A549 (cell line): ENCODE data around the gene CHD6. TPM values are rescaled to one million over a fixed set of nuclear protein-coding genes. Genes with fewer than 3 reads are reported as not detected.

Experiments used
- ATAC-seq, 2 experiments: fragments of 200-7000 bp in 1 of 2; fragments of >200 bp in 1 of 2; cut with Nextera tagmentation in 1 of 2; cut with Tn5 transposase in 1 of 2; 3 replicates each; pipeline versions ENCODE4 v1.8.0 to v1.9.1; 2018 to 2020; ENCODE audit warnings: mild to moderate bottlenecking in 1 of 2, moderate library complexity in 1 of 2
- CTCF ChIA-PET: fragments of 300-600 bp; sonication (Branson Sonifier 250); formaldehyde crosslinking; extraction: SDS; loops from one replicate; lab custom pipeline; 2021; ENCODE audit warnings: antibody characterized with exemption, inconsistent platforms; lab: Yijun Ruan, JAX
- POLR2A ChIA-PET: fragments of 350-600 bp; formaldehyde crosslinking; extraction: SDS; loops from one replicate; lab custom pipeline; 2021; ENCODE audit warnings: antibody characterized with exemption, inconsistent platforms; lab: Yijun Ruan, JAX
- DNase-seq, 2 experiments: peaks; one replicate each; pipeline versions ENCODE4 v3.0.0 to v3.0.0-alpha.2; 2011 to 2016; ENCODE audit warnings: low read depth in 1 of 2, low spot score in 1 of 2
- FAIRE-seq: peaks from 2 replicates; lab custom pipeline; 2011; peaks lifted over from hg19 to GRCh38; lab: Jason Lieb, UNC
- H3K27ac ChIP-seq, 2 experiments: fragments of >200 bp; sonication (Bioruptor Twin); formaldehyde crosslinking; 3 replicates each; pipeline ENCODE4 v1.5.1; 2016 to 2017
- H3K4me1 ChIP-seq: fragments of >200 bp; sonication (Bioruptor Twin); formaldehyde crosslinking; 3 replicates; pipeline ENCODE4 v1.6.1; 2016
- H3K4me2 ChIP-seq: fragments of >200 bp; sonication (Bioruptor Twin); formaldehyde crosslinking; 3 replicates; pipeline ENCODE4 v1.6.1; 2016
- H3K4me3 ChIP-seq: fragments of >200 bp; sonication (Bioruptor Twin); formaldehyde crosslinking; 3 replicates; pipeline ENCODE4 v1.5.1; 2016
- H3K9me3 ChIP-seq: fragments of >200 bp; sonication (Bioruptor Twin); formaldehyde crosslinking; 3 replicates; pipeline ENCODE4 v1.6.1; 2016
- CBX2 ChIP-seq: fragments of 200-600 bp; sonication (generic); IDR thresholded peaks from 2 replicates; pipeline ENCODE4 v1.6.1; 2016; ENCODE audit warnings: low read depth, mild to moderate bottlenecking, borderline replicate concordance
- CTCF ChIP-seq: fragments of >200 bp; sonication (Bioruptor Twin); formaldehyde crosslinking; IDR thresholded peaks from 3 replicates; pipeline ENCODE4 v1.5.1; 2016
- ELK1 ChIP-seq: fragments of 150-350 bp; IDR thresholded peaks from 2 replicates; pipeline ENCODE4 v1.6.1; 2014; ENCODE audit warnings: low read depth, mild to moderate bottlenecking, low read length
- ESRRA ChIP-seq: fragments of 150-350 bp; IDR thresholded peaks from 2 replicates; pipeline ENCODE4 v1.6.1; 2014; ENCODE audit warnings: mild to moderate bottlenecking, low read length, borderline replicate concordance
- FOSB ChIP-seq: fragments of 250-450 bp; sonication (Bioruptor Pico); IDR thresholded peaks from 2 replicates; pipeline ENCODE4 v1.5.0; 2020; ENCODE audit warnings: mild to moderate bottlenecking, moderate library complexity
- FOSL2 ChIP-seq, 2 experiments: fragments of 450-650 bp in 1 of 2; fragments of >200 bp in 1 of 2; sonication (Bioruptor Twin) in 1 of 2; formaldehyde crosslinking; IDR thresholded peaks; 2 replicates each; pipeline versions ENCODE4 v1.5.0 to v1.6.1; 2016 to 2020; ENCODE audit warnings: mild to moderate bottlenecking in 1 of 2, moderate library complexity in 1 of 2
- HMGXB4 ChIP-seq: fragments of 250-450 bp; sonication (Bioruptor Pico); IDR thresholded peaks from 2 replicates; pipeline ENCODE4 v1.5.0; 2021; ENCODE audit warnings: mild to moderate bottlenecking, moderate library complexity, borderline replicate concordance
- HOXB5 ChIP-seq: fragments of 250-450 bp; sonication (Bioruptor Pico); IDR thresholded peaks from 2 replicates; pipeline ENCODE4 v1.5.0; 2020; ENCODE audit warnings: mild to moderate bottlenecking, moderate library complexity
- MAZ ChIP-seq: fragments of 150-350 bp; IDR thresholded peaks from 2 replicates; pipeline ENCODE4 v1.6.1; 2014; ENCODE audit warnings: antibody characterized with exemption, low read depth, low read length, borderline replicate concordance
- MYC ChIP-seq: IDR thresholded peaks from 2 replicates; pipeline ENCODE4 v1.6.1; 2012; ENCODE audit warnings: mild to moderate bottlenecking, inconsistent platforms, low read length, improper control_type of control experiment, borderline replicate concordance
- NFE2L2 ChIP-seq: fragments of 150-350 bp; conservative IDR thresholded peaks from 2 replicates; pipeline ENCODE4 v1.6.1; 2014; ENCODE audit warnings: low read length
- POLR2A ChIP-seq: IDR thresholded peaks from 2 replicates; pipeline ENCODE4 v1.6.1; 2012; ENCODE audit warnings: mild to moderate bottlenecking, low read length
- RAD21 ChIP-seq, 2 experiments: fragments of >200 bp in 1 of 2; sonication (Bioruptor Twin) in 1 of 2; formaldehyde crosslinking in 1 of 2; IDR thresholded peaks in 1 of 2; conservative IDR thresholded peaks in 1 of 2; 2 replicates in 1 of 2; 3 replicates in 1 of 2; pipeline ENCODE4 v1.6.1; 2012 to 2018; ENCODE audit warnings: inconsistent platforms in 1 of 2
- RCOR1 ChIP-seq: fragments of 150-350 bp; IDR thresholded peaks from 2 replicates; pipeline ENCODE4 v1.6.1; 2014; ENCODE audit warnings: antibody characterized with exemption, low read length, low read depth
- SREBF2 ChIP-seq: fragments of 450-650 bp; IDR thresholded peaks from 2 replicates; pipeline ENCODE4 v1.6.1; 2014; ENCODE audit warnings: mild to moderate bottlenecking, moderate library complexity
- TP53 ChIP-seq: fragments of 250-450 bp; sonication (Bioruptor Pico); IDR thresholded peaks from 2 replicates; pipeline ENCODE4 v1.5.0; 2021; ENCODE audit warnings: mild to moderate bottlenecking, moderate library complexity
- ZNF302 ChIP-seq: fragments of 250-450 bp; sonication (Bioruptor Pico); IDR thresholded peaks from 2 replicates; pipeline ENCODE4 v1.9.0; 2021; ENCODE audit warnings: inconsistent platforms, mild to moderate bottlenecking, moderate library complexity
- WGBS: methylation state at CpG from one replicate; pipeline ENCODE4 v1.1.6; 2017; ENCODE audit errors: missing lambda C conversion rate; 5-methylcytosine and 5-hydroxymethylcytosine counted together
- polyA plus RNA-seq, 4 experiments: library from polyadenylated mRNA; depleted of rRNA in 3 of 4; stranded (reverse); fragments of >200 nt; fragmentation: RNase III in 1 of 4; extraction: RNeasy Plus Mini Kit Qiagen cat#74134 plus additional on column Dnase treatment in 1 of 4; gene quantifications; 2 replicates in 3 of 4; 3 replicates in 1 of 4; pipeline ENCODE4 v1.2.3, GENCODE V29; 2011 to 2017
- TF ChIP-seq, protein P1 (sequence below): fragments of >200 bp; sonication (Bioruptor Twin); formaldehyde crosslinking; IDR thresholded peaks from 3 replicates; pipeline ENCODE4 v1.6.1; 2016

Gene CHD6
- polyA plus RNA-seq, 2 of the 4 experiments (the other 2 are of a cell fraction), result 8.2 to 22.6 TPM

DNA sequence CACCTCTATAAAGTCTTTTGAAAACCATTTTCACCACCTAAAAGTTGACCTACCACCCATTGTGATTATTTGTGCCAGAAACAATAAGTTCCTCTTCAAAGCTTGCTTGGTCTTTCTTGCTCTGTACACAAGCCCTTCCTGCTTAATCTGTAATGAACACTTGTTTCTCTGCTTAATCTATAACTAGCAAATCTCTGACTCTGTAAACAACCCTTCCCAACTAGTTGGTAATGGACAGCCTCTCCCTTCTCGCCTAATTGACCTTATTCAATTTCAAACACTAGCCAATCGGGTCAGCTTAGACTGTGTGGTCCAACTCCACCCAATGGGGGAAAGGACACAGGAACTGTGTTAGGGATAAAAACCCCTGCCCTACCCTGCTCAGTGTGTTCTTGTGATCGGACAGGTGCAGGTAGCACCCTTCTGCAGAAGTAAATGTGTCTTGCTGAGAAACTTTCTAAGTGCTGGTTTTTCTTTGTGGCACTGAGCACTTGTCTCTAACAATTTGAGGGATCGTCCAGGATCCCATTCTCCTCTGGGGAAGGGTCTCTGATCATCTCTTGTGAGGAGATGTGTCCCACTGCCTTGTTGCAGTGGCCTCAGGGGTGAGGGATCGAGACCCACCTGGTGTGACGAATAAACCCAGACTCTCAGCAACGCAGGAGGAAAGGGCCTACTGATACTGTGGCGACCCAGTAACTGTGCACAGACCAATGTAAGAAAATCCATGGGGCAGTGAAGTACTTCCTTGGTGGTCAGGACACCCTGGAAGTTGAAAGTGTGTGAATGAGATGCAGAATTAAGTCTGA lies 23.5 kb downstream of the CHD6 start (continued):
- no peak for TF ChIP-seq ELK1
- TF ChIP-seq, protein P1, sequence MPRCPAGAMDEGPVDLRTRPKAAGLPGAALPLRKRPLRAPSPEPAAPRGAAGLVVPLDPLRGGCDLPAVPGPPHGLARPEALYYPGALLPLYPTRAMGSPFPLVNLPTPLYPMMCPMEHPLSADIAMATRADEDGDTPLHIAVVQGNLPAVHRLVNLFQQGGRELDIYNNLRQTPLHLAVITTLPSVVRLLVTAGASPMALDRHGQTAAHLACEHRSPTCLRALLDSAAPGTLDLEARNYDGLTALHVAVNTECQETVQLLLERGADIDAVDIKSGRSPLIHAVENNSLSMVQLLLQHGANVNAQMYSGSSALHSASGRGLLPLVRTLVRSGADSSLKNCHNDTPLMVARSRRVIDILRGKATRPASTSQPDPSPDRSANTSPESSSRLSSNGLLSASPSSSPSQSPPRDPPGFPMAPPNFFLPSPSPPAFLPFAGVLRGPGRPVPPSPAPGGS, result no peak
- TF ChIP-seq, all 56 proteins: peak for 0

DNA sequence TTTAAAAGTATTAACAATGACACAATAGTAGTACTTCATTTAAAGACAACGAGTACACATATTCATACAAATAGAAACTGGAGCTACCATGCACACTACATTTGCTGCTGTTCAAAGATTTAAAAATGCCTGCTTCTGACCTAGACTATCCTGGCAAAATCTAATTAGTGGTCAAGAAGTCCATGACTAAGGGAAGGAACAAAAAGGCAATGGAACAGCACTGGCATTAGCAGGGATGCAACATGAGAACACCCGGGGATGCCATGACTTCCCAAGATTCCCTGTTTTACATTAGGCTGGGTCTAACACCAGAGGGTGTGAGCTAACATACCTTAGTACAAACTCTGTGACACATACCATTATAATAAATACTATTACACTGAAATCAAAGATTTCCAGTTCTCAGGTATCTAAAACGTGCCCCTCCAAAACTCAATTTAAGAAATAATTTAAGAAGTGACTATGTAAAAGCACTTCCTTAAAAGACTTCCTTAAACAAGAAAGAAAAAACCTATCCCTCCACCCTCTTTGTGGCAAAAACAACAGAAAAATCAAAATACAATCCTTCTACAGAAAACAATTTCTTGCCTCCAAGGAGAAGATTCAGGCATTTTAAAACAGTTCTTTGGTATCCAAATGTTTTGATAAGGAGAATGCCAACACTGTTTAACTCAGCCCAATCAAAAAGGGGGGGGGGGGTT lies 25.5 kb downstream of the CHD6 start:
- no peak overlapping the region for H3K4me3 ChIP-seq
- no peaks in the 10 kb centered on the region; the same call in 2 of the 3 replicates for H3K4me1 ChIP-seq
- ChIA-PET CTCF (no interaction called here), POLR2A (no interaction called here)
- no peaks in the 10 kb centered on the region; the same call in 2 of the 3 replicates for H3K9me3 ChIP-seq
- FAIRE-seq (no peak), DNase-seq (no peak), ATAC-seq (no peak)
- WGBS, result 70% methylated on average over 3 of the region's 3 CpGs
- no peak overlapping the region for H3K4me2 ChIP-seq
- no peak for TF ChIP-seq CBX2
- no peak for TF ChIP-seq ESRRA
- no peak for TF ChIP-seq NFE2L2
- TF ChIP-seq POLR2A, result no peak
- no peak for TF ChIP-seq CTCF
- no peak for TF ChIP-seq FOSL2 (IDR thresholded peaks at IDR 0.05)
- no peak for TF ChIP-seq FOSL2 (CRISPR knock-in tag; IDR thresholded peaks at IDR 0.05)
- TF ChIP-seq TP53 (CRISPR knock-in tag), result no peak
- TF ChIP-seq FOSB (CRISPR knock-in tag), result no peak
- TF ChIP-seq ZNF302, result no peak
- no peak for TF ChIP-seq MYC
- H3K27ac ChIP-seq, result no peak overlapping the region

DNA sequence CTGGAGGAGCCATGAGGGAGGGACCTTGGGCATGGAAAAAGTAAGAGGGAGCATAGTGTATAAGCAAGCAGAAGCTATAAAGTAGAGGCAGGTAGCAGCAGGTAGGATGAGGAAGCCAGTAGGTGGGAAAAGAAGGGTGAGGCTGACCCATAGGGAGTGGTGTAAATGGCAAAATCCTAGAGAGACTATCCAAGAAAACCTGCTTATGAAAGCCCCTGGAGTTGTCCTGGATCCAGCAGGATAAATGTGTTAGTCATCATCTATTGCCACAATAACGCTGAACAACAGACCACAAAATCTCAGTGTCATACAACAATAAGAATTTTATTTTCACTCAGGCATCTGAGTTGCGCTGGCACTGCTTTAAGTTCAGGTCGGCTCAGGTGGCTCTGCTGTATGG lies 30.2 kb downstream of the CHD6 start:
- Histone ChIP-seq H3K4me1 (no peaks in the 10 kb centered on the region; the same call in 2 of the 3 replicates), H3K4me3 (no peak overlapping the region), H3K27ac (no peak overlapping the region), H3K9me3 (peaks cover 15% of the 10 kb centered on the region; the same call in 2 of the 3 replicates), H3K4me2 (no peak overlapping the region)
- DNase-seq (no peak), FAIRE-seq (no peak), ATAC-seq (no peak)
- ChIA-PET POLR2A (no interaction called here), CTCF (no interaction called here)
- TF ChIP-seq MAZ, result no peak
- no peak for TF ChIP-seq NFE2L2
- TF ChIP-seq HMGXB4, result no peak
- TF ChIP-seq SREBF2, result no peak
- TF ChIP-seq HOXB5 (CRISPR knock-in tag), result no peak
- TF ChIP-seq RAD21 (conservative IDR thresholded peaks at IDR 0.05 in 1 of 2, IDR thresholded peaks at IDR 0.05 in 1 of 2), result no peak
- no peak for TF ChIP-seq RCOR1
- TF ChIP-seq CBX2, result no peak
- WGBS, result 77% methylated on average over 3 of the region's 3 CpGs
